H7 (cell line): ENCODE results near the gene KCTD17. TPM values are rescaled to one million over a fixed set of nuclear protein-coding genes. Genes with fewer than 3 reads are reported as not detected.

Experiments
- DNase-seq: peaks from one replicate; pipeline ENCODE4 v3.0.0; 2012
- H3K27me3 ChIP-seq: 2 replicates; pipeline ENCODE4 v1.6.0; 2011; ENCODE audit warnings: mild to moderate bottlenecking, low read length; ENCODE audit not compliant: control insufficient read depth, insufficient read depth
- H3K36me3 ChIP-seq: replicated peaks from 2 replicates; pipeline ENCODE4 v1.5.1; 2011; ENCODE audit warnings: low read length; ENCODE audit not compliant: control insufficient read depth, insufficient read depth
- H3K4me3 ChIP-seq: 2 replicates; pipeline ENCODE4 v1.5.1; 2011; ENCODE audit warnings: low read depth, mild to moderate bottlenecking, control low read depth, low read length, moderate library complexity; ENCODE audit not compliant: insufficient read depth
- total RNA-seq: library from RNA; depleted of rRNA; stranded (reverse); fragments of >200 nt; shearing (Covaris generic); gene quantifications from 2 replicates; pipeline ENCODE4 v1.2.3, GENCODE V29; 2014

The KCTD17 gene
- total RNA-seq, 1 experiment from 2014 or later, result 31.1 TPM

DNA sequence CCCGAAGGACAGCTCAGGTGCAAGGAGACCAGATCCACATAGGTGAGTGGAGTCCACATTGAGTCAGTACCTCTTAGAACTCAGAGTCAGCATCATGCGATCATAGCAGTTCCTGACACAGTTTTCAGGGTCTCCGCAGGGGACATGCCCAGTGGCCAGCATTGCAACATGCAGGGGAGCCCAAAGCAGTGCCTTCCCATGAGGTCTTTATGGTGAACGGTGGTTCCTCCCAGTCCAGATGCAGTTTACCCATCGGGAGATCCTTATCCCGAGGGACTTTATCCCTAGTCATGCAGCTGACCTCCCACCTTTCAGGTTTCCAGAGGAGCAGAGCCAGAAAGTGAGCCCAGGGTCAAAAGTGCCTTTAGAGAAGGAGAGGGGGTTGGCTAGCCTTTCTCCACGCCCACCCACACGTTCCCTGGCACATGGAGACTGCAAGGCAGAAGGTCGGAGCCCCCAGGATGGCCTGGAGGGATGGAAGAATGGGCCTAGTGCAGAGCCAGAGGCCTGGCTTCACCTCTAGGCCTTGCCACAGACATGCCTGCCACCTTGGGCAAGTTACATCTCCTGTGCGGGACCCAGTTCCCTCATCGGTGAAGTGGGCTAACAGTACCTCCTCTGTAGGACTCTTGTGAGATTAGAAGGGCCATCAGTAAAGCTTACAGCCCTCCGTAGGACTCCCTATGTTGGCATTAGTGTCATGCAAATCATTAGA is 6.4 kb downstream of the KCTD17 start:
- peaks cover 4% of the 10 kb centered on the region for H3K36me3 ChIP-seq
- no peak overlapping the region for H3K4me3 ChIP-seq

DNA sequence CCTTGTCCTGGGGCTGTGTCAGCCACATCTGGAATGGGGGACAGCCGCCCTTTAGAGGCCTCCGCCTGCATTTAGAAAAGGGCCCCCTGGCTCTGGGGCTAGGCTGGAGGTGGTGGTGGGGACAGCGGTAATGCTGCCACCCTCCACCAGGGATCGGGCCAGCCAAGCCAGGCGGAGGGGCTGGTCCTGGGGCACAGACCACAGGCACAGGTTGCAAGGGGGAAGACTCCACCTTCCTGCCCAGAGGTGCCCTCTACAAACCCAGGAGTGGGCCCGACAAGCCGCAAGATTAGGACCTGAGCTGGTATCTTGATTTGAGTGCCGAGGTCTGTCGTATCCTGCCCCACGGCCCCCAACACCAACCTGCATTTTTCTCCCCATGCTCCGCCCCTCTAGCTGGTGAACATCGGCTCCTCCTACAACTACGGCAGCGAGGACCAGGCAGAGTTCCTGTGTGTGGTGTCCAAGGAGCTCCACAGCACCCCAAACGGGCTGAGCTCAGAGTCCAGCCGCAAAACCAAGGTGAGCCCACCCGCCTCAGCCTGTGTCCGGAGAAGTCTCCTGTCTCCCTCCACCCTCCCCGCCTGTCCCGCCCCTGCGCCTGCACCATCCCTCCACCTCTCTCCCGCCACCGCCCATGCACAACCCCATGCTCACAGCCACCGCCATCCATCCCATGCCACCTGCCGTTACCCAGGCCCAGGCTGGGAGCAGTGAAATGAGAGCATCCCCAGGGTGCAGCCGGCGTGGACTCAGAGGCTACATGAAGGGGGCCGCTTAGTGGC is 7.6 kb downstream of the KCTD17 start:
- Histone ChIP-seq H3K4me3 (no peak overlapping the region), H3K36me3 (peaks cover 4% of the 10 kb centered on the region), H3K27me3 (no peaks in the 10 kb centered on the region)
- DNase-seq, result peak; percentile 77

More for the DNA sequence above, 6.4 kb downstream of the KCTD17 start:
- no peak for DNase-seq
- no peaks in the 10 kb centered on the region for H3K27me3 ChIP-seq

- no peak for DNase-seq
- no peak overlapping the region for H3K4me3 ChIP-seq
- H3K36me3 ChIP-seq, result peaks cover 4% of the 10 kb centered on the region
- H3K27me3 ChIP-seq, result no peaks in the 10 kb centered on the region
Observed at GRCh38 chr22:37059876-37060449, 8.4 kb downstream of the KCTD17 start.

DNA sequence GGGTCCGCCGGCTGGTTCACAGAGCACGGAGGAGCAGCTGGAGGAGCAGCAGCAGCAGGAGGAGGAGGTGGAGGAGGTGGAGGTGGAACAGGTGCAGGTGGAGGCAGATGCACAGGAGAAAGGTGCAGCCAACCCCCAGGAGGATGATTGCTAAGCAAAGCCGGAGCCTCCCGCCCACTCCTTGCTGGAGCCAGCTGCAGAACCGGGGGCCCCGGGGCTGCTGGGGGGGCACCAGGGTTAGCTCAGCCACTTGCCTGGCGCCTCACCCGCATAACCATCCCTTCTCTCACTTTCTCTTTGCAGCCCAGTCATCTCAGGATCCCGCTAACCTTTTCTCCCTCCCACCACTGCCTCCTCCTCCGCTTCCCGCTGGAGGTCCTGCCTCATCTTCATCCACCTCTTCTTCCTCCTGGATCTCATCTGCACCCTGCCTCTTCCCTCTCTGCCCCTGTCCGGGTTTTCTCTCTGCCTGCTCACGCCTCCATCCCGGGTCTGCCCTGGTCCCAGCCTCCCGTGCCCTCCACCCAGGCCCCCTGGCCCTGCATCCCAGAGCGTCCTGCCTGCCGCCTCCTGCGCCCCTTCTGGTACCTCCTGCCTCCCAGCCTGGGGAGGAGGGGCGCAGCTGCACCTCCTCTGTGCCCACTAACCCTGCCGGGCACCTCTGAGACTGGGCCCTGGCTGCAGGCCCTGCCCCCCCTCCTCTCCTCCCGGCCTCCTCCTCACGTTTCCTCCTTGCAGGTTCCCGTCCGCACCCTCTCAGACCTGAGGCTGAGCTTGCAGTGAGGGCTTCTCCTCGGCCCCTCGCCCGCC is 9.5 kb downstream of the KCTD17 start:
- peaks cover 5% of the 10 kb centered on the region for H3K27me3 ChIP-seq

GRCh38 chr22:37061611-37062375 is 10.3 kb downstream of the KCTD17 start:
- peaks cover 3% of the 10 kb centered on the region for H3K36me3 ChIP-seq
- DNase-seq, result no peak
- peaks cover 5% of the 10 kb centered on the region for H3K27me3 ChIP-seq
- H3K4me3 ChIP-seq, result no peak overlapping the region

More for the DNA sequence above, 9.5 kb downstream of the KCTD17 start:
- H3K36me3 ChIP-seq, result peaks cover 4% of the 10 kb centered on the region
- no peak overlapping the region for H3K4me3 ChIP-seq
- no peak for DNase-seq

DNA sequence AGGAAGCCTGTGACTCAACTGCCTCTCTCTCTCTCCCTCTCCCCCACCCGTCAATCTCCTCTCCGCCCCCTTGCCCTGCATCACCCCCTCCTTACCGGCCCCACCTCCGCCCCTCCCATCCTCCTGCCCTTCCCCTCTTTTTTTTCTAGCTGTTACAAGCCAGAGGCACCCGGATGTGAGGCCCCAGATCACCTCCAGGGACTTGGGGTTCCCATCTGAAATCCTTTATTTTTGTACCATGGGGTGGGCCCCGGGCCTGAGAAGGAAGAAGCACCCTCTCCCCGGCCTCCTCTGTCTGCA is 10.8 kb downstream of the KCTD17 start:
- DNase-seq, result peak; percentile 86
- H3K27me3 ChIP-seq, result peaks cover 6% of the 10 kb centered on the region
- H3K4me3 ChIP-seq, result no peak overlapping the region
- H3K36me3 ChIP-seq, result no peaks in the 10 kb centered on the region; the same call in none of the 2 replicates

- peaks cover 8% of the 10 kb centered on the region for H3K27me3 ChIP-seq
- no peak overlapping the region for H3K4me3 ChIP-seq
- H3K36me3 ChIP-seq, result no peaks in the 10 kb centered on the region; the same call in 1 of the 2 replicates
- DNase-seq, result peak; percentile 75
Observed at GRCh38 chr22:37062702-37063381, 11.3 kb downstream of the KCTD17 start.

DNA sequence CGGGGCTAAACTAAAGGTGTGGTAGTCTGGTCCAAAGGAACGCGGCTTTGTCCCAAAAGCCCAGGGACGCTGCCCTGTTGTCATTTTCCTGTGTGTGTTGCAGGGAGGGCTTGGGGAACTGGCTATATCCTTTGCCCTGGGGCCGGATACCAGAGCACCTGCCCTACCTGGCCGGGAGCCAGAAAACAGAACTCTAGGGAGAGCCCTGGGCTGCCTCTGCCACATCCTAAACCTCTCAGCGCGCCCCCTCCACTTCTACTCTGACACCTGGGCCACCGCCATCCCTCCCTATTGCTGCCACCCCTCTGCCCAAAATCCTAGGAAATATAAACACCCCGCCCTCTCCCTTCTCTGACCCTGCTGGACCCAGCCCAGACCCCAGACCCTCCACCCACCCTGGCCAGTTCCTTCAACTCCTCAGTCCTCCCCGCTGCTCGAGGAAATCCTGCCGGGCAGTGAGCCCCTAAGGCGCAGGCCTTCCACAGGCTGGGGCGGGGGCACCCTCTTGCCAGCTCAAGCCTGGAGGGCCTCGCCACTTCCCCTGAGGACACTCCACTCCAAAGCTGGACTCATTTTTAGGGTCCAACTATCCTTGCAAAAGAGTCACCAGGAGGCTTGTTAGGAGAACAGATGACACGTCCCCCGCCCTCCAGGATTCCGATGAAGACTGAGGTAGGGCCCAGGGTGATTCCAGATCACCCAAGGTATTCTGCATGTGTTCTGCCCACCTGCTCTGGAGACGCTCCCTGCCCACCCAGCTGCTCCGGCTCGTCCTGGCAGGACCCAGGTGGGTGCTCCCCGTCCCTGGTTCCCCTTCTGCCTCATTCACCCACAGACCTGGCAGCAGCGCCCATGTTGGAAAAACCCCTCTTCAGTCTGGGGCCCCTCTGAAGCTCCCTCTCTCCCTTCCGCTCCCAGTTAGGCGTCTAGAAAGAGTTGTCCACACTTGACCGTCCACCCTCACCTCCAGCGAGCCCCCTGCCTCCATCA is 12.2 kb downstream of the KCTD17 start:
- Histone ChIP-seq H3K4me3 (no peak overlapping the region), H3K36me3 (no peaks in the 10 kb centered on the region), H3K27me3 (peaks cover 16% of the 10 kb centered on the region)
- DNase-seq, result peak; percentile 64

GRCh38 chr22:37064553-37064952 is 13.0 kb downstream of the KCTD17 start:
- DNase-seq, result no peak
- Histone ChIP-seq H3K27me3 (peaks cover 24% of the 10 kb centered on the region), H3K36me3 (no peaks in the 10 kb centered on the region), H3K4me3 (no peak overlapping the region)

- H3K4me3 ChIP-seq, result no peak overlapping the region
- no peaks in the 10 kb centered on the region for H3K36me3 ChIP-seq
- no peak for DNase-seq
- peaks cover 31% of the 10 kb centered on the region for H3K27me3 ChIP-seq
Observed at GRCh38 chr22:37065180-37065579, 13.6 kb downstream of the KCTD17 start.

DNA sequence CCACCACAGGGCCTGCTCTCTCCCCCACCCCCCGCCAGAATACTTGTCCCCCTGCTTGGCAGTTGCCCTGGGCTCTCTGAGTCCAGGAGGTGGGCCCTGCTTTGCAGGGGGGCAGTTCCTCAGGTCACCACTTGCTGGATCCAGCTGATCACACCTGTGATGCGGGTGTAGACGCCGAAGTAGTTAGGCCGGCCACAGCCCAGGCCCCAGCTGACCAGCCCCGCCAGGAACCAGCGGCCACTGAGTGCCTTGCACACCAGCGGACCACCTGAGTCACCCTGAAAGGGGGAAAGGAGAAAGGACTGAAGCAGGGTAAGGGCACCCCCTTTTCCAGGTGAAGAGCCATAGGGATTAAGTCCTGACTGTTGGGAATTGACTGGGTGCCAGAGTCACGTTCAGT is 14.4 kb downstream of the KCTD17 start:
- no peak for DNase-seq

GRCh38 chr22:37067428-37067827 is 15.9 kb downstream of the KCTD17 start:
- H3K36me3 ChIP-seq, result no peaks in the 10 kb centered on the region
- no peak for DNase-seq
- H3K27me3 ChIP-seq, result peaks cover 43% of the 10 kb centered on the region
- H3K4me3 ChIP-seq, result no peak overlapping the region

More for the DNA sequence above, 14.4 kb downstream of the KCTD17 start:
- H3K36me3 ChIP-seq, result no peaks in the 10 kb centered on the region
- no peak overlapping the region for H3K4me3 ChIP-seq
- peaks cover 36% of the 10 kb centered on the region for H3K27me3 ChIP-seq
